PC-3 (cell line): ENCODE results near the gene SNCA.

ENCODE experiments used
- CTCF ChIP-seq: fragments of 300-600 bp; sonication (generic); conservative IDR thresholded peaks from 2 replicates; pipeline ENCODE4 v1.5.1; 2017; ENCODE audit warnings: antibody characterized with exemption, low read depth, mild to moderate bottlenecking, low read length
- EZH2phosphoT487 ChIP-seq: fragments of 300-600 bp; sonication (generic); IDR thresholded peaks from 2 replicates; pipeline ENCODE4 v1.6.1; 2018; ENCODE audit warnings: mild to moderate bottlenecking, antibody characterized with exemption, low read length, borderline replicate concordance

- TF ChIP-seq CTCF (no peak), EZH2phosphoT487 (no peak)
Measured at GRCh38 chr4:89863533-89863932, 26.6 kb upstream of the SNCA start.
